Activated CD8-positive, alpha-beta memory T cell treated with anti-CD3 and anti-CD28 coated beads for 24 hours (primary cell): ENCODE measurements around the gene PTPRJ.

Experiments
- DNase-seq: peaks from one replicate; pipeline ENCODE4 v3.0.0-alpha.2; 2020

PTPRJ gene

DNA sequence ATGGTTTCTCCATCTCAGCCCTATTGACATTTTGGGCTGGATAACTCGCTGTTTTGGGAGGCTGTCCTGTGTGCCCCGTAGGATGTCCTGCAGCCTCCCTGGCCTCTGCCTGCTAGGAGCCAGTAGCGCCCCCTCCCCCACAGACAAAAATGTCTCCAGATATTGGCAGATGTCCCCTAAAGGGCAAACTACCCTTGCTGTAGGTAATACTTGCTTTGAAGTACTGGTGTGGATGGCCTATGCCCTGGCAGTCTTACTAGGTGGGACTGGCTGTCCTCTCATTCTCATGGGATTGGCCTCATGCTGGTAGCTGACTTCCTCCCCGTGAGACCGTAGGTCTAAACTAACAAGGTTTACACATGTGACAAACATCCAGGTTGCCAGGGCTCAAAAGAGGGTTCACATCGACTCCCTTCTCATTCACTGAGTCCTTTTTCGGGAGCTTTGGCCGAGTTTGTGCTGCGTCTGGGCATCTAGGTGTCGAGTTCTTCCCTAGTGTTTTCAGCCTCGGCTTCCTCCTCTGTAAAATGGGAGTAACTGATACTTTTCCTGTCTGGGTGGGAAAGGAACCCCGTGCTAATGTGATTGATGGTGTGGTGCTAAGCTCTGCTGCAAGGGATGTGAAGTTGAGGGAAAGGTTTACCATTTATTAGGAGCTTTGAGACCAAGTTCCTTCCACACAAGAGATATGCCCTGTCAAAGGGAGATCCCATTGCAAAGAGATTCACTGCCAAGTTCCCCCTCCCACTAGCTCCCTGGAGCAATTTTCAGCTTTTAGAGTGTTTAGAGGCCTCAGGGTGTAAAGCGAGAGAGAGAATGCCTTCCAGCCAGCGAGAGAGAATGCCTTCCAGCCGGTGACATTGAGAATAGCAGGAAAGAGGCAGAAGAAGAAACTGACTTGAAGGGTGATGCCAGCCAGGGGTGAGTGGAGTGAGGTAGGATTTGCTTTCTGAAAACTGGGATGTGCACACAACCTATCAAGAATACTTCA lies 17.0 kb downstream of the PTPRJ start:
- no peak for DNase-seq

DNA sequence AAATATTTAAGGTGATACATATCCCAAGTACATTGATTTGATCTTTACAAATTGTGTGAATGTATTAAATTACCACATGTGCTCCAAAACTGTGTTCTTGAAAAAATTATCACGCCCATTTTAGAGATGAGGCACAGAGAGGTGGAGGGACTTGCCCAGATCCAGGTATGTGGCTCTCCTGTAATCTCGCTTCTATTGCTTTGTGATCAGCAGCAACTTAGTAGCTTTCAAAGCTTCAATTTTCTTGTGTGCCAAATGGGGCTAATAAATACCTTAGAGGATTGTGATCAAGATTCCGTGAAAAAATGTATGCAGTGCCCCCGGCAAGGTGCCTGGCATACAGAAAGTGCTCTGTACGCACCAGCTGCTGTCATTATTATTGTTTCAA lies 18.0 kb downstream of the PTPRJ start:
- no peak for DNase-seq

DNA sequence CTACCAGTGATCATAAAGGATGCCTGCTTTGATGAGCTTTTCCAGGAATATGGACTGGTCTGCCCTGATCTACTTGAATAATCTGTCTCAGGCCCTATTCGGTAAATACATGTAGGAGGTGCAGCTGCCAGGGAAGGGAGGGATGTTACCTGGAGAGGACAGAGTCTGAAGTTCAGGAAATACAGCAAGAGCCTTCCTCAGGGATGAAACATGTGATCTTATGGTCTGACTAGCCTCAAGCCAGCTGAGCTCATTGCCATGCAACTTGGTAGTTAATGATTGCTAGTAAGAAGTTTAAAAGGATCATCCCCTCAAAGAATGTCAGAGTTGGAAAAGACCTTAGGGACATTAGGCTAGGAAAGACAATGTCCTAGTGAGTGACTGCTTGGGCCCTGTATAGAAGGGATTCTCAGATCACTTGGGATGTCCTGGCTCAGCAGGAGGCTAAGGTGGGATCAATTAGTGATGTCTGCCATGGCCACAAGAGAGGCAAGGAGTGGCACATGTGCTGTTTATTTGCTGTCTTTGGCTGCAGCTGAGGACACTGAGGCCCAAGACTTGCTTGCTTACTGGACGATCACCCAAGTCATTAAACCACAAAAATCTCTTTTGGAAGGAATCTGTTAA lies 18.5 kb downstream of the PTPRJ start:
- no peak for DNase-seq

DNA sequence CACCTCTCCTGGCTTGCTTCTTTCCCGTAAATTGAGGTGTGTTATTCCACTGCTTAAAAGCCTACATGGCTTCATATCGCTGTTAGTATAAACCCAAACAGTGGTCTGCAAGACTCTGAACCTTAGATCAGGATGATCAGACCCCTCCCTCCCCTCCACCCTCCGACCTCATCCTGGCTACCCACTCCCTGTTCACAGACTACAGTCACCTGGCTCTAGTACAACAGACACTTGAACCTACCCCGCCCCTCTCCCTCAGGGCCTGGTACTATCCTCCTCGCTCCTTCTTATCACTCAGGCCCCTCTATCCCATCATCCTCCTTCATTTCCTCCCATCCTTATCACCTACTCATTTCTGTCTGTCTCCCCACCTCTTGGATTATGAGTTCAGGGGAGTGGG lies 20.1 kb downstream of the PTPRJ start:
- DNase-seq, result no peak

DNA sequence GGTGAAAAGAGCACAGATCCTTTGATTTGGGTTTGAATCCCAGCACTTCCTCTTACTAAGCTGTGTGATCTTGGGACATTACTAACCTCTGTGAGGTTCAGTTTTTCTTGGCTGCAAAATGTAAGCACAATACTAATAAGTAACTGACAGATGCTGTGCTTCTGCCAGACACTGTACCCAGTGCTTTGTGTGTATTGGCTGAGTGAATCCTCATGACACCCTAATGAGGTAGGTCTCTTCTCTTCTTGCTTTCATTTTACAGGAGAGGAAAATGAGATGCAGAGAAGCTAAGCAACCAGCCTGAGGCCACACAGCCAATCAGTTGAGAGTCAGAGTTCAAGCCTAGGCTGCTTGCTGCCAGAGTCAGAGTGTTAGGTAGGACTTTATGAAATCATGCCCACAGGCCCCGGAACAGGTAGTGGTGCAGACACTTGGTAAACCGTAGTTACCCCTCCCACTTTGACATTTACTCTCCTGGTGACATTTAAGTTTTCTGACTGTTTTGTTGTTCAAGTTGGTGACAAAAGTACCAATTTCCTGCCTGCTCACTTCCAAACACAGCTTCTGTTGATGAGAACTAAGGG lies 21.2 kb downstream of the PTPRJ start:
- peak; percentile 80 for DNase-seq

DNA sequence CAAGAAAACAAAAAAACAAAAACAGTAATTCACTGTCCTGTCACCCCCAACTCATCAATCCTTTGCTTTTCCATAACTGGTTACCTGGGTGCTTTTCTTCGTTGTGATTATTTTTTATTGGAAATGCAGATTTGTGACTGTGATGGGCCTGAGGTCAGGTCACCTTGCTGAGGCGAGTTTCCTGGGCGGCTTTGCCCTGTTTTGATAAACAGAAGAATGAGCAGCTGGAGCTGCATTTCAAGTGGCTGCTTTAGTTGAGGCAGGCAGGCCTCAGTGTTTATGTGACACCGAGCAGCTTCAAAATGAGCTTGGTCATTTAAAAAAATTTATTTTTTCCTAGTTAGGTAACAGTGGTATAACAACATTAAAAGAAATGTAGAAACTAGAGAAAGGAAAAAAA lies 22.2 kb downstream of the PTPRJ start:
- no peak for DNase-seq

DNA sequence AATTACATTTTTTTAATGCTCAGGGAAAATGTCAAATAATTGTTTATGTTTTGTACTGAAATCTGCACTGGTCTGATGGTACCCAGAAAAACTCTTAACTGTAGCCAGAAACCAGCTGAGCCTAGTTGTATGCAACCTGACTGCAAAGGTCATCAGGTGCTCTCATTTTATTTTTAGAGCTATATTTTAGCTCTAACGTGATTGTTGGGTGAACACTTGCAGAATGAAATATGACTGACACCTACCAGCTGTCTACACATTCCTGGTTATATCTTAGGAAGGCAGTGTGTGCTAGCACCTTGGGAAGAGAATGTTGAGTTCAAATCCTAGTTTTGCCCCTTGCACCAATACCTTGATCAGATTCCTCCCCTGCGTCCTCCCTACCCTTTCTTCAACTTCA lies 23.6 kb downstream of the PTPRJ start:
- no peak for DNase-seq

DNA sequence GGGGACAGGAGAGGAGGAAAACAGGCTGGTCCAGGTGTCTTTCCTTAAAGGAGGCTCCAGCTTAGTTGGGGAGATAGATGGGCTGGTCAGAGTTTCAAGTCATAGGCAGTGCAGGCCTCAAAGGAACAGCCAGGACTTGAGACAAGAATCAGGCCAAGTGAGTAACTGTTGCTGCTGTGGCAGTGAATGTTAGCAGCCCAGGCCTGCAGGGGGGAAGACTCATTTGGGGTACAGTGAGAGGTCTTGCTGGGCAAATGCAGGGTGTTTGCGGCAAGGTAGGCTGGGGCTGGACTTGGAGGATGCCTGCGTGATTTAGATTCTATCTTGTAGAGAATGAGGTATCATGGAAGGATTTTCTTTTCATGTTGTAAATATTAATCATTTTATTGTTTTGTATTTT lies 24.1 kb downstream of the PTPRJ start:
- no peak for DNase-seq

DNA sequence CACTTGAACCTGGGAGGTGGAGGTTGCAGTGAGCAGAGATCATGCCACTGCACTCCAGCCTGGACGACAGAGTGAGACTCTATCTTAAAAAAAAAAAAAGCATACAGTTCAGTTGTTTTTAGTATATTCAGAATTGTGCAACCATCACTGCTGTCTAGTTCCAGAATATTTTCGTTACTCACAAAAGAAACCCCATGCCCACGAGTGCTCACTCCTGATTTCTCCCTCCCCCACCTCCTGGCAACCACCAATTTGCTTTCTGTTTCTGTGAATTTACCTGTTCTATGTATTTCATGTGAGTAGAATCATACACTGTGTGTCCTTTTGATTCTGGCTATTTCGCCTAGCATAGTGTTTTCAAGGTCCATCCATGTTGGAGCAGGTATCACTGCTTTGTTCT lies 24.8 kb downstream of the PTPRJ start:
- DNase-seq, result no peak

DNA sequence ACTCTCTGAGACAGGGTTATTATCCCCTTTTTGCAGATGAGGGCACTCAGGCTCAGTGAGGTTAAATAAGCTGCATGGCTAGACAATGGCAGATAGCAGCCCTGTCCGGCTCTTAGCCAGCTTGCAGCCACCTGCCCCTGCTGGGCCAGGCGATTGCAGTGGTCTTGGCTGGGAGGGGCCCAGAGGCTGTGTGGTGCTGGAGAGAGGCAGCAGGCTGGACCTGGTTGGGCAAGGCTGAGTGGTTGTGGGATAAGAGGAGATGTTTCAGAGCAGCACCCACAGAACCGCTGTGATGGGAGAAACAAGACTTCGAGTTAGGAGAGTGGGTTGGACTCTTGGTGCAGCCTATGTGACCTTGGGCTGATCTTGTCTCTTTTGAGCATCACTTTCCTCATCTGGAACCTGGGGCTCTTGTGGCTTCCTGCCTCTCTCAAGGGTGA lies 25.5 kb downstream of the PTPRJ start:
- DNase-seq, result peak; percentile 75

DNA sequence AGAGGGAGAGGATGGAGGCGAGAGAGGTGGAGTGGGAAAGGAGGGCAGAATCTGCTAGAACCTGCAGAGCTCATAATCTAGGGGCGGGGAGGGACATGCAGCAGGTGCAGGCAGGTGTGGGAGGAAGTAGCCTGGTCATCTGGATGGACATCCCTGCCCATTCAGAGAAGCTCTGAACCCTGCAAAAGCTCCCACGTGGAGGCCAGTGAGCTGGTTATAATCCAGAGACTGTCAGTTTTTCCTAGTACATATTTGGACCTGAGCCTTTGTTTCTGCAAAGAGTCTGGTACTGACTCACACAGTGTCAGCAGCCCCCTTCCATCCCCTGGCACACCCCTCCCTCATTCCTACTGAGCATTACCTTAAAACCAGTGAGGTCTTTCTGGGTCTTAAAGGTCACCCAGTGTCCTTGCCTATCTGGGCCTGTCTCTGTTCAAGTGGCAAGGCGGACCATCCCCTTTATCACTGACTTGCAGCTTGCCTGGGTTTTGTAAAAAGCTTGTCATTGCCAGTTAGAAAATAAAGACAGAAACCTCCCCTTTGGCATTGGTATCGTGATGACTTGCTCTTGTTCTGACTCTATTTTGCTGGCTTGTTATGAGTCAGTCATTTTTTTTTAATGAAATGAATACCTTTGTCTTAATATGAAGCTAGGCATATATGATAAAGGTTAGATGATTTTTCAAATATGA lies 26.1 kb downstream of the PTPRJ start:
- DNase-seq, result peak; percentile 86

DNA sequence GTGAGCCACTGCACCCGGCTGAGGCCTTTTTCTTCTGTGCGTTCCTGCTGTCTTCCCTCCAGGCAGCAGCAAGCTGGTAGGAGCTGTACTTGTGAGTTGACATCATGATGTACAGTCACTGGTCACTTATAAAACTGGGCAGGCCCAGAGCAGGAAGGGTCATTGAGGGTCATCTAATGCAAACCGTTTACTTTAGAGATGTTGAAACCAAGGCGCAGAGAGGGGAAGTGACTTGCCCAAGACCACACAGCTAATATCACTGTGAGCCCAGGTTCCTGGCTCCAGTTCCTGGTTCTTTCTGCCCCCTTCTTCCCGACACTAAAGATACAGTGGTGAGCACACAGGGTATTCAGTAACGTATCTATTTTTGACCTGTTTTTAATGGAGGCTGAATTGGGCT lies 27.3 kb downstream of the PTPRJ start:
- DNase-seq, result no peak

DNA sequence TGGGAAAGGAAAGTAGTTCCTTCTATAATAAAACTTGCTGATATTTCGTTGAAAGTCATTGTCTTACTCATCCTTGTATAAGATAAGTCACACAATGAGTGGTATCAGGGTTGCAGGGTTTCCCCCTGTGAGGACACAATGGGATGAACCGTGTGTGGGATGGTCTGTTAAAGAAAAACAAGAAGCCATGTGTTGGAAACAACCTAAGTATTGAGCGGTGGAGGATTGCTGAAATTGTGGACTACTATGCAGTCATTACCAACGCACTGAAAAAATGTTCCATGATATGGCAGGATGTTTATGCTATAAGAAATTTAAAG lies 28.6 kb downstream of the PTPRJ start:
- DNase-seq, result no peak

DNA sequence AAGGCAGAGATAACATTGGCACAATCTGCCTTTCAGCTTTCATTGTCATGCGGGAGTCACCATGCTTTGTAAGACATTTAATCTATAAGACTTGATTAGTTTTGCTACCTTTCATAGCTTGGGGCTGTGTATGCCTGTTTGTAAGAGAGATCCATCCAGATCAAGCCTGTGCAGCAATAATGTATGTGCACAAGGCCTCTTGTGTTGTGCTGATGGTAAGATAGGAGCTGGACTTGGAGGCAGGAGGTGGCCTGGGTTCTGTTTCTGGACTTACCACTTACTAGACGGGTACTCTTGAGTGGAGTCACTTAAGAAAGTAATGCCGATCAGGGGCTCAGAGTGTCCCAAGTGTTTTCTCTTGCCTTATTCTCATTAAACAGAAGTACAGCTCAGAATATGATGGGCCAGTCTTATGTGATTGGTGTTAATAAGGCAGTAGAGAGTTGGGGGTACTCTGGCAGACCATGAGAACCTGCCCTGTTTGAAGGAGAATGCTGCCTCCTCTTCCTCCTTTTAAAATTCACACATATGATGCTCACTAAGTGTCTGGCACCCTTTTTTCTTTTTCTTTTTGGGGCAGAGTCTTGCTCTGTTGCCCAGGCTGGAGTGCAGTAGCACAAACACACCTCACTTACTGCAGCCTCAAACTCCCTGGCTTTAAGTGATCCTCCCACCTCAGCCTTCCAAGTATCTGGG lies 30.9 kb downstream of the PTPRJ start:
- no peak for DNase-seq

DNA sequence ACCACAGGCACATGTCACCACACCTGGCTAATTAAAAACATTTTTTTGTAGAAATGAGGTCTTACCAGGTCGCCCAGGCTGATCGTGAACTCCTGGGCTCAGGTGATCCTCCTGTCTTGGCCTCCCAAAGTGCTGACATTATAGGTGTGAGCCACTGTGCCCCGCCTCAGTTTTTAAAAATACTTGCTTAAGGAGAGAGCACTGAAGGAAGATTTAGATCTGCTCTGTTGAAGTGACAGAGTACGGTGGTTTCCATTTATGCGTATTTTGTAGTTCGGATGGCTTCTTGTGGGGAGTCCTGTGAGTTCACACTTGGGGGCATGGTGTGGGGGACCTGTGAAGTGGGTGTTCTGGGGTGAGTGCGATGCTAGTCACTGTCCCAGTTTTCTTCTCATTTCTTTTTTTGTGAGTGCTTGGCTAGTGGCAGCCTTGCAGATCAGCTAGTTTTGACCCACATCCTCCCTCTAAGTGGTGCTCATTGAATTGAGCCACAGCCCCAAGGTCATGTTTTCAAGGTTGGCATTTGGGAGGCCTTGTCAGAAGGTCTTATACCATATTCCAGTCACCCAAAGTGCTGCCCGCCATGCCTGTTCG lies 31.5 kb downstream of the PTPRJ start:
- peak; percentile 80 for DNase-seq

DNA sequence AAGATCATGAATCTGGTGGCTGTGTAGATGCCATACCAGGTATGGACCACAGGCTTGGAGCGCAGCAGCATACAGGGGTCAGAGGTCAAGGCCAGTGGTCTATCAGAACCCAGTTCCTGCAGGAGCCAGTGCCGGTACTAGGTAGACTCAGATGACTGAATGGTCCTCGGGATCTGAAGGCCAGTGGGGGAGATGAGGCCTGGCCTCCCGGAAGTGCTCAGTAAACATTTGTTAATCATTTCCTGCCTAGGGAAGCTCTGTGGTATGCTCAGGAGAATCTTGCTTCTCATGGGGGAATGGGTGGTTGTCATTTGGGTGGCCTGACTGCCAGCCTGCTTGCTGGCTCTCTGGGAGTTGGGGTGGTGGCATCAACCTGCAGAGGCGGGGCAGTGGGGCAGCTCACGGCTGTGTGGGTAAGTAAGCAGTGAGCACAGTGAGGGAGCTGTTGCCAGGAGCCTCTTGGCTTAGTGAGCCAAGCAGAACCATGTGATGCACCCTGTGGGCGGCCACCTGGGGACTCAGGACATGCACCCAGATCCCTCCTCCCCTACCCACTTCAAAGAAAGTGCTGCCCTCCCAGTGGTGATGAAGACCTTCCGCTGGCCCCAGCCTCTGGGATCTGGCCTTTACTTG lies 33.0 kb downstream of the PTPRJ start:
- peak; percentile 79 for DNase-seq

DNA sequence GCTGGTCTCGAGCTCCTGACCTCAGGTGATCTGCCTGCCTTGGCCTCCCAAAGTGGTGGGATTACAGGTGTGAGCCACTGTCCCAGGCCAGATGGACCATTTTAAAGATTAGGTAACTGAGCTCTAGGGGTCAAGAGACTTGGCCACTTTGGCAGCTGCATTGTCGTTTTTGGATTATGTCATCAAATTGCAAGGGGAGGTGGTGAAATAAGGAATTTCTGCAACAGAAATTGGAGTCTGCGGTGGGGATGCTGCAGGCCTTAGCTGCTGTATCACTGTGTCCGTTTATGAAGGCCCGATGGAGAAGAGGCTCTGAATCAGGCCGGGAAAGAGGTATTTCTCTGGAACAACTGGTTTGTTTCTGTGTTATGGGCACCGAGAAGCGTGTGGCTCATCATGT lies 34.6 kb downstream of the PTPRJ start:
- DNase-seq, result no peak

DNA sequence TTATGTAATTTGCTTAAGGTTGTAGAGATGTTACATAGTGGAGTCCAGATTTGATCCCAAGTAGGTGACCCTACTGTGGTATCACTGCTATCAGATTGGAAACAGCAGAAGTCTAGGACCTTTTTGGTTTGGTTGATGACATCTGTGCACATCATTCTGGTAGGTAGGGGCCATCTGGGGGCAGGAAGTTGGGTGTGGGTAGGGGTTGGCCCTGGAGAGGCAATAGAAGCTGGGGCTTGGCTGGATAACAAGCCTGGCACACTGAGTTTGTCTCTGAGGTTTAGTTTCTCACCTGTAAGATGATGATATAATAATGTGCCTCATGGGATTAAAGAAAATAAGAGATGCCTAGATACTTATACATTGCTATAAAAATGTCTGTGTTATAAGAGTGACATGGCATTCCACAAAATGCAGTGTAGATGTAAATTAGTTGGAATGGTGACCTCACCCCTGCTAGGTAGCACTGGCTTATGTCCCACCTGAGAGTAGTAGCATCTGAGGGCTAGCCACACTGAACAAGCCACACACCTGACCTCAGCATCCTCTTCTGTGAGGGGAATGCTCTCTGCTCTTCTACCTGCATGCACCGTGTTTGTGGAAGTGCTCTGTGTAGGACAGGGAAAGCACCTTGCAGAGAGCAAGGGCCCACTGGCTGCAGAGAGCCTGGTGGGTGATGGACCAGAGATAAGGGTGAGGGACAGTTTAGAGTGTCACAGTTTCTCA lies 36.9 kb downstream of the PTPRJ start:
- DNase-seq, result no peak

DNA sequence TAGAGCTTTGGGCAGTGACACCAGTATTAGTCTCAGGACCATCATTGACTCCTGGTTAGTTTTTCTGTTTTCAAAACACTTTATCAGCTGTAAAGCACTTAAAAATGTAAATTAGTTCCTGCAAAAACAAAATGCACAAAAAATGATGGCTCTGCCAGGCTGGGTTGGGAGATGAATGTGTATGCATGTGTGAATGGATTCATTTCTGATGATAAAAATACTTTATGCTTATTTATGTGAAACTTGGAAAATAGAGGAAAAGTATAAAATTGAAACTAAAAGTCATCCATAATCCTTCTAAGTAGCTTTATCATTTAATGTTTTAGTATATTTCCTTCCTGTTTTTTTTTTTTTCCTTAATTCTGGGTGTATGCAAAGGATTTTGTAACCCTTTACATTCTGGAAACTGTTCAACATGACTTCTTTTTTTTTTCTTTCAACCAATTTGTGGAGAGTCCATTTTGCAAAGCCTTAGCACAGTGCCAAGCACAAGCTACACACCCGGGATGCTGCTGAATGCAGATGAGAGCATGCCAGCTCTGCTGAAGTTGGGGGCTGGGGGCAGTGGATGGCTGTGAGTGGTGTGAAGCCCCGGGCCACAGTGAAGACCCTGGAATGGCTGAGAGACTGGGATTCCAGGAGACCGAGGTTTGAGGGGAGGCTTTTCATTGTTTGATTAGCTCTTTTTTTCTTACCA lies 37.6 kb downstream of the PTPRJ start:
- no peak for DNase-seq

DNA sequence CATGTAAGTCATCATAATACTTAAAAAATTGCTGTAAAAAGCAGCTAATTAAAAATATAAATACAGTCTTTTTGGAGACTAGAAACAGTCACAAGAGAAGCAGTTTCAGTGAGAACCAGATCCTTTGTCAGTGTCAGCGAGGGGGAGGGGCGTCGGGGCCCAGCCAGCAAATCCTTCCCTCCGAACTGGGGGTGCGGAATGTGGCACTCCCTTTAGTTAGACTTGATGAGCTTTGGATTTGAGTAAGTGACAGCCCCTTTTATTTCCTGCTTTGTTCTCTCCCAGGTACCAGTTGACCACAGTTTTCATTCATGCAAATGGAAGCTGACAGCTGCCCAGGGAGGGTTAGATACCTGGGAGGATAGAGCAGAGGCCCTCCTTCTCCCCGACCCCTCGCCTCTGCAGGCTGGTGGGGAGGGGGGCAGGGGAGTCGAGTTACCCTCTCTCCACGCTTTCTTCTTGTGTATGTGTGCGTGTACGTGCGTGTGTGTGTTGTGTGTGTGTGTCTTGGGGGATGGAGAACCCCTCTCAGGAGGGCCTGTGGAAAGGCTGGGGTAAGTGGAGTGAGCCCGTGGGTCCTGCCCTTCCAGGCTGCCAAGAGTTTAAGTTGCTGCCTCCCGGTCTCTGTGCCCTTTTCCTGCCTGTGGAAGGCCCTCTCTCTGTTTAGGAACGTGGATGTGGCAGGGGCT lies 38.3 kb downstream of the PTPRJ start:
- no peak for DNase-seq
